ENCODE results near the gene PRX. TPM values are rescaled to one million over a fixed set of nuclear protein-coding genes. Genes with fewer than 3 reads are reported as not detected.
A peak's percentile ranks its signal among the peaks of the same experiment; 100 is the strongest.

PRX gene
- total and polyA plus RNA-seq, 9 of the 15 experiments (the other 6 are each of a cell fraction or from before 2014, with no cell fraction given): 0.65 to 3.5 (median 1.7) TPM; not detected in 2

GRCh38 chr19:40446263-40446784, 33.1 kb upstream of the PRX start (continued):
- peak; percentile 35; the same call in 1 of the 2 replicates for TF ChIP-seq ZBTB33 (CRISPR knock-in tag; IDR thresholded peaks at IDR 0.05)
- TF ChIP-seq MYC (IDR thresholded peaks at IDR 0.05; ENCODE audit: low read depth, low read length): no peak
- TF ChIP-seq MYC (CRISPR knock-in tag; IDR thresholded peaks at IDR 0.05; ENCODE audit: borderline replicate concordance, low read depth): 0 out of 2 replicates have a peak, but pooled peaks have one; percentile 33
- peak; percentile 83 for TF ChIP-seq GABPB2 (CRISPR knock-in tag; conservative IDR thresholded peaks at IDR 0.05)
- 0 out of 2 replicates have a peak, but pooled peaks have one; percentile 73 for TF ChIP-seq ZFPM2 (CRISPR knock-in tag; IDR thresholded peaks at IDR 0.05)
- TF ChIP-seq ZFP1 (CRISPR knock-in tag; IDR thresholded peaks at IDR 0.05): 0 out of 2 replicates have a peak, but pooled peaks have one; percentile 11
- peak; percentile 58 for TF ChIP-seq SUPT5H (IDR thresholded peaks at IDR 0.05)
- TF ChIP-seq CHD1 (IDR thresholded peaks at IDR 0.05; ENCODE audit: low read length): no peak
- peak; percentile 59; the same call in 1 of the 2 replicates for TF ChIP-seq THAP7 (CRISPR knock-in tag; IDR thresholded peaks at IDR 0.05)
- TF ChIP-seq NR4A1 (CRISPR knock-in tag; IDR thresholded peaks at IDR 0.05): no peak
- TF ChIP-seq NR4A1 (tag; IDR thresholded peaks at IDR 0.05): peak; percentile 54; the same call in 1 of the 2 replicates
- 0 out of 2 replicates have a peak, but pooled peaks have one; percentile 22 for TF ChIP-seq PTBP1 (IDR thresholded peaks at IDR 0.05; ENCODE audit: low read depth, low read length)
- peak; percentile 93 for TF ChIP-seq ELF4 (CRISPR knock-in tag; IDR thresholded peaks at IDR 0.05)
- no peak for TF ChIP-seq HMGXB4 (CRISPR knock-in tag; IDR thresholded peaks at IDR 0.05)
- peak; percentile 74 for TF ChIP-seq POLR2B (IDR thresholded peaks at IDR 0.05; ENCODE audit: low read depth, partially characterized antibody)
- TF ChIP-seq TCF7L2 (IDR thresholded peaks at IDR 0.05; ENCODE audit: low read depth, low read length): no peak
- 0 out of 2 replicates have a peak, but pooled peaks have one; percentile 10 for TF ChIP-seq ZBTB7A (IDR thresholded peaks at IDR 0.05; ENCODE audit: borderline replicate concordance, control insufficient read depth, low read depth, low read length)
